HG02970 (cell line): Measurements from ENCODE around the gene HDHD5.
A peak's percentile ranks its signal among the peaks of the same experiment; 100 is the strongest.

Experiments
- ATAC-seq: cut with Tn5 transposase; IDR thresholded peaks from one replicate; pipeline ENCODE4 v1.9.1; 2021; ENCODE audit warnings: mild to moderate bottlenecking, moderate library complexity, moderate number of reproducible peaks; ENCODE audit not compliant: unreplicated experiment, low FRiP score

Gene HDHD5

GRCh38 chr22:17158568-17159503 lies at the start of gene HDHD5:
TSS of gene HDHD5 (minus strand) at chr22:17159277. CDS start at chr22:17159251, 26 bp downstream.
- ATAC-seq, result peak; percentile 70

DNA sequence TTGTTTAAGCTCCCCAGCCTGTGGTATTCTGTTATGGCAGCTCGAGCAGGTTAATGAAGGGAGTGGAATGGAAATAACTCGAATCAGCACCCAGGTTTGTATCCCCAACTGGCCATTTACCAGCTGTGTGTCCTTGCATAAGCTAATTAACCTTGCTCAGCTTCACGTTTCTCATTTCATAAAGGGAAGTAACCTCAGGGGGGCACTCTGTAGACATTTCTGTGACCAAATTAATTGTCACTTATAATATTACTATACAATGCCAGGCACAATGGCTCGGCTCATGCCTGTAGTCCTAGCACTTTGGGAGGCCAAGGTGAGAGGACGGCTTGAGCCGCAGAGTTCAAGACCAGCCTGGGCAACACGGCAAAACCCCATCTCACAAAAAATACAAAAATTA lies 46.4 kb upstream of the HDHD5 start:
- ATAC-seq, result no peak

DNA sequence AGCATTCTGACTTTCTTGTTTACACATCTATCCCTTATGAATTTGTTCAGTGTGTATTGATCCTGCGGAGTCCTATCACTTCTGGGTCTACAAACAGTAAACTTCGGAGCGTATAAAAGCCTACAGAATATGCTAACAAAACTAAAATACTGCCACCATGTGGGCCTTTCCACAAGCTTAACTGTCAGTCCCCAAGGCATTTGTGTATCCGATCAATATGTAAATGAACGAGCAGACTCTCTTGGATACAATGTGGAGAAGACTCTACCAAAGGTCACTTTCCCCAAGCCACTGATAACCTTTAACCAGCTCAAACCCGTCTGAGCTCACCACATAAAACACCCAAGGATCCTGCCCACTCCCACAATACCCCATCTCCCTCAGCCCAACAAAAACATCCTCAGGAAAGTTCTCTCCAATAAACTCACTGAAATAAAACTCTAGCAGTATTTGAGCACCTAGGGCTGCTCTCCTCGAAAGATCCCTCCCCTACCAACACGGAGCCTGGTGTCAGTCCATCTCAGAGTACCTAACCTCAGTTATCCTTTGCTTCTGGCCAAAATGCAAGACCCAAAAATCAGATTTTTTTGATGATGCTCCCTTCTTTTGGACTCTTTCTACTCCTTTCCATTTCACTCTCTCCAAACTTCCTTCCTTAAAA lies 42.3 kb upstream of the HDHD5 start:
- no peak for ATAC-seq

GRCh38 chr22:17199003-17199731 lies 40.1 kb upstream of the HDHD5 start:
- no peak for ATAC-seq

GRCh38 chr22:17198170-17199002 lies 39.3 kb upstream of the HDHD5 start:
- ATAC-seq, result no peak

- ATAC-seq, result no peak
Observed at GRCh38 chr22:17194213-17194612, 35.1 kb upstream of the HDHD5 start.

GRCh38 chr22:17192186-17192585 lies 33.1 kb upstream of the HDHD5 start:
- no peak for ATAC-seq

DNA sequence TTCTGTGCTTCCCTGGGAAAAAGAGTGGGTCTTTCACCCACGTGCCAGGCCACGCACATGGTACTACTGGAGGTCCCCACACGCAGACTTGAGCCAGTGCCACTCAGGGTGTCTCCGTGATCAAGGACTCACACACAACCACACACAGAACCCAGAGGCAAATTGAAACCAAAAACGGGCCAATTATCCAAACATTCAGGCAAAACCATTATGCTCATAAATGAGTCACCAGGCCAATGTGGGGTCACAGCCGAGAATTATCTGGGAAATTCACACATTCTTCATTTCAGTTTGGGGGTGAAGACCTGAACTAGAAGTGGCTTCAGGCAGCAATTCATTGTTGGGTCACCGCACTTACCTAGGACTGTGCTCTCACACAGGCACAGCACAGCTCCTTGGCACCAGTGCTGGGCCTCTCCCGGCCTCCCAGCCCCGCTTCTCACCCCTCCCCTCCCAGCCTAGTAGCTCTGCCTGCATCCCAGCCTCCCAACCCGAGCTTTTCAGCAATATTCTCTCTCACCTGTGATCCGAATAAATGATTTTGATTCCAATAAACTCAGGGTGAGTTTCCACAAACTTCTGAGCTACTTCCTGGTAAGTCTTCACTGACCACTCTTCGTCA lies 32.2 kb upstream of the HDHD5 start:
- ATAC-seq, result no peak

DNA sequence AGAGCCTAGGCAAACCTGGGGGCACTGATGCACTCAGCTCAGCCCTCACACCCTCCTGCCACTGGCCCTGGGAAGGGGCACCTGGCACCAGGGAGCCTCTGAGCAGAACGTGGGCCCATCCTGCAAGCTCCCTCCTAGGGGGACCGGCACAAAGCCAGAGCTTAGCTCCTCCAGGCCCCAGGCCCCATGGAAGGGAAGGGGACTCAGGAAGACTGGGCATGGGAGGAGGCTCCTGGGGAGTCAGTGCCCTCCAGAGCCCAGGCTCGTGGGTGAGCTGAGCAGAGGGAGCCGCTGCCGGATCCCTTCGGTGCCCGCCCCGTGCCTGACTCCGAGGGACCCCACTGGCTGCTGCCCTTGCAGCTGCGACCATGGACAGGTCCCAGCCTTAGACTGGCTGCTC lies 31.6 kb upstream of the HDHD5 start:
- ATAC-seq, result no peak

DNA sequence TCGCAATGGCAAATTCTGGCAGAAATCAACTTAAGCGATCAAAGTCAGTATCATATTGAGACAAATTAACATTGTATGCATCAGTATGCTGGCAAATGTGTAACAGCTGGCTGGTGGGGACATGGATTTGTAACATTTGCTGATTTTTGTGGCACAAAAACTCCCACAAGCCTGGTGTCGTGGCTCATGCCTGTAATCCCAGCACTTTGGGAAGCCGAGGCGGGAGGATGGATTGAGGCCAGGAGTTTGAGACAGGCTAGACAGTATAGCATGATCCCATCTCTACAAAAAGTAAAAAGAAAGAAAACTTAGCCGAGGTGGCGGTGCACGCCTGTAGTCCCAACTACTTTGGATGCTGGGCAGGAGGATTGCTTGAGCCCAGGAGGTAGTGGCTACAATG lies 17.6 kb upstream of the HDHD5 start:
- ATAC-seq, result no peak

DNA sequence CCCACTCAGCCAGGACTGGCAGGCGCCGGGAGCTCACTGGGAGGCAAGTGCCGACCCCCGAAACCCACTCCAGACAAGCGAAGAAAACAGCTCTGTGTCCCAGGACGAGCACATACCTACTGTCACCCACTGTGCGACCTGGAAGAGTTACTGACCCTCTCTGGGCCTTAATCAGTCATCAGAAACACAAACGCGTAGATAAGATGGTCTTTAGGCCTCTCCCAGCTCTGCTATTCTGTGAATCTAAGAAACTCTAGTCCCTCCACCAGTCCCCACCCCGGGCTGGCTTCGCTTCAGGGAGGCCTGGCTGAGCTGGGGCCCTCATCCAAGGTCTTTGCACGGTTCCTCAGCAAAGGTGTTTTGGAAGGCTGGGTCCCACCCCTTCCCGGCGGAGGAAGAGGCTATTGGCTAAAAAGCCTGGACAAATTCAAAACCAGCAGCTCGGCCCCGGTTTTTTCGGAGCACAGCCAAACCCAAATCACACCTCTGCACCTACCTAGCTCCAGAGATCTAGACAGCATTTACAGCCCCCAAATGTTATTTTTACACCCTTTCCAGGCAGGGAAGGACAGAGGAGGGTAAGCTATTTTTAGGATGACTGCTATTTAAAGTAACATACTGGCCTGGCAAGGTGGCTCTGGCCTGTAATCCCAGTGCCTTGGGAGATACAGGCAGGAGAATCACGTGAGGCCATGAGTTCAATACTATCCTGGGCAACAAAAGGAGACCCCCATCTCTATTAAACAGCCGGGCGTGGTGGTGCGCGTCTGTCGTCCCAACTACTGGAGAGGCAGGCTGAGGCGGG lies 13.2 kb upstream of the HDHD5 start:
- no peak for ATAC-seq

DNA sequence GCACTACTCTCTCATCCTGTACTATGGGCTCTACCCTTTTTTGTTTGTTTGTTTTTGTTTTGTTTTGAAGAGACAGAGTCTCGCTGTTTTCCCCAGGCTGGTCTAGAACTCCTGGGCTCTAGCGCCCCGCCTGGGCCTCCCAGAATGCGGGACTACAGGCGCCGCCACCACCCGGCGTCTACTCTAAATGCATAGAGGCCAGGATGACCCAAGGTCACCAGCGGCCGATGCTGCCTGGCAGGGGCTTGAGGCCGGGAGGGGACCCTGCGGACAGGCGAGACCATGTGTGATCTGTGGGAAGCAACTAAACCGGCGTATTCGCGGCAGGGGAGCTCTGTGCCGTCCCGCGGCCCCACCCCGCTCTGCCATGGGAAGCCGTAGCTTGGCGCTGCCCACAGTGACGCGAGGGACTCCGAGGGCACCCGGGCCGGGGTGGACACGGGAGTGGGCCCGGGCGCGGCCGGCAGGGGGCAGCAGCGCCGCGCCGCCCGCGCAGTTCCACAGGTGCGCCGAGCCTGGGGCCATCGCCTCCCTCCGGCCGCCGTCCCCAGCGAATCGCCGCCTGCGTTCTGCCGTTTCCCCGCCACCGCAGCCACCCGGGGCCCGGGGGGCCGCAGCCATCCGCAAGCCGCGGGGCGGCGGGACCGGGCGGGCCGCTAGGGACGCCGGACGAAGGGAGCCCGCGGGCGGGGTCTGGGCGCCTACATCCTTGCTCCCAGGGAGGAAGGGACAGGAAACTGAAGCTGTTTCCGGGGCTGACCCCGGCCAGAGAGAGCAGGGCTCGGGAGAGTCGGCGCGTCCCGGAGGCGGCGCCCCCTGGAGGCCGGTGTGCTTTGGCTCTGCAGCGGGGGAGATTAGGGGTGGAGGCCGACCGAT lies 12.3 kb upstream of the HDHD5 start:
- ATAC-seq, result peak; percentile 83

DNA sequence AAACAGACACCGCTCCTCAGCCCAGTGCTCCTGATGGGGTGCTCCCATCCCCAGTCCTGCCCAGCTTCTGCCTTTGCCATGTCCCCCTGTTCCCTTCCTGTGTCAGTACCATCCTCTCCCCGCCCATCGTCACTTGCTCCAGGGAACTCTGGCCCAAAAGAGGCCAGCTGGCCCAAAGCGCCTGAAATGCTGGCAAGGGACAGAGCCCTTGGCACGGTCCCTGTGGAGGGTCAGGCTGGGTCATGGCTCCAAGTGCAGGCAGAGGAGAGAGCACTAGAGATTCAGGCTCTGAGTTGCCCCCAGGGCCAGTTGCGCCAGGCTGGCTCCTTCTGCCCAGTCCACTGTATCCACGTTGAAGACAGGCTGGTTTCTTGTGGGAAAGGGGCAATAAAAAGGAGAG lies 8.4 kb upstream of the HDHD5 start:
- ATAC-seq, result no peak

- no peak for ATAC-seq
Observed at GRCh38 chr22:17164392-17165024, 5.4 kb upstream of the HDHD5 start.

- ATAC-seq, result no peak
Observed at GRCh38 chr22:17162731-17163130, 3.7 kb upstream of the HDHD5 start.

DNA sequence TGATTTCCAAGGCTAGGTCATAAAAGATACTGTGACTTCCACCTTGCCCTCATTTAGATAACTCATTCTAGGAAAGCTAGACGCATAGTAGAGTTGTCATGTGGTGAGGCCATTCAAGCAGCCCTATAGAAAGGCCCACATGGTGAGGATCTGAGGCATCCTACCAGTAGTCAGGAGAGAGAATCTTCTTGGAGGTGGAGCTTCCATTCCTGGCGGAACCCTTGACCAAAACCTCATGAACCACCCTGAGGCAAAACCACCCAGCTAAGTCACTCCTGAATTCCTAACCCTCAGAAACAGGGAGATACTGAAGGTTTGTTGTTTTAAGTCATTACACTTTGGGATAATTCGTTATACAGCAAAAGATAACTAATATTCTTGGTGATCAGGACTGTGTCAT lies 2.9 kb upstream of the HDHD5 start:
- ATAC-seq, result no peak

GRCh38 chr22:17159504-17159951 lies 451 bp upstream of the HDHD5 start:
- peak; percentile 8 for ATAC-seq

GRCh38 chr22:17158176-17158567 lies 905 bp downstream of the HDHD5 start:
- no peak for ATAC-seq
